Measurements from ENCODE around the gene C9orf72.

C9orf72 gene

DNA sequence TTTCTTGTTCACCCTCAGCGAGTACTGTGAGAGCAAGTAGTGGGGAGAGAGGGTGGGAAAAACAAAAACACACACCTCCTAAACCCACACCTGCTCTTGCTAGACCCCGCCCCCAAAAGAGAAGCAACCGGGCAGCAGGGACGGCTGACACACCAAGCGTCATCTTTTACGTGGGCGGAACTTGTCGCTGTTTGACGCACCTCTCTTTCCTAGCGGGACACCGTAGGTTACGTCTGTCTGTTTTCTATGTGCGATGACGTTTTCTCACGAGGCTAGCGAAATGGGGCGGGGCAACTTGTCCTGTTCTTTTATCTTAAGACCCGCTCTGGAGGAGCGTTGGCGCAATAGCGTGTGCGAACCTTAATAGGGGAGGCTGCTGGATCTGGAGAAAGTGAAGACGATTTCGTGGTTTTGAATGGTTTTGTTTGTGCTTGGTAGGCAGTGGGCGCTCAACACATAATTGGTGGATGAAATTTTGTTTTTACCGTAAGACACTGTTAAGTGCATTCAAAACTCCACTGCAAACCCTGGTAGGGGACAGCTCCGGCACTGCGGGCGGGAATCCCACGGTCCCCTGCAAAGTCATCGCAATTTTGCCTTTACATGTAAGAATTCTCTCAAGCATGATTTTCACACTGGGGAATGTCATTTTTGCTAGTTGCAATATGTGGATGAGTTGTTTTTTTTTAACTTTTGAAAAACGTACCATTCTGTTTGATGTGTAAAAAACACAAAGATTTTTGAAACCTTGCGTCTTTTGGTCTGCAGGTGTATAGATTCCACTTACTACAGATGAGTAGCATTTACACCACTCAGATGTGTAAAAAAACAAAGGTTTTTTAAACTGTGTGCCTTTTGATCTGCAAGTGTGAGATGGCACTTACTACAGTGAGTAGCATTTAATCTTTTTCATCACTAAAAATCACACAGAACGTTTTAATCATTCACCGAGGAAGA is 631 bp upstream of the C9orf72 start:
- DNase-seq: peak; percentile 97

DNA sequence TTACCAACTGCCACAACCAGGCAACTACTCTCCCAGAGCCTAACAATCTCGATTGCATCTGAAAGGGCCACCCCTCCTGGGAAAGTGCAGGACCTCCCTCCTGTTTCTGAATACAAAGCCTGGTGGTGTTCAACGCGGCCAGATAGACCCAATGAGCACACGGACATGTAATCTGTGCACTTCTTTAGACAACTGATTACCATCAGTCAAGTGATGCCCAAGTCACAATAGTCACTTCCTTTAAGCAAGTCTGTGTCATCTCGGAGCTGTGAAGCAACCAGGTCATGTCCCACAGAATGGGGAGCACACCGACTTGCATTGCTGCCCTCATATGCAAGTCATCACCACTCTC is 739 bp downstream of the C9orf72 start:
- DNase-seq: peak; percentile 35

DNA sequence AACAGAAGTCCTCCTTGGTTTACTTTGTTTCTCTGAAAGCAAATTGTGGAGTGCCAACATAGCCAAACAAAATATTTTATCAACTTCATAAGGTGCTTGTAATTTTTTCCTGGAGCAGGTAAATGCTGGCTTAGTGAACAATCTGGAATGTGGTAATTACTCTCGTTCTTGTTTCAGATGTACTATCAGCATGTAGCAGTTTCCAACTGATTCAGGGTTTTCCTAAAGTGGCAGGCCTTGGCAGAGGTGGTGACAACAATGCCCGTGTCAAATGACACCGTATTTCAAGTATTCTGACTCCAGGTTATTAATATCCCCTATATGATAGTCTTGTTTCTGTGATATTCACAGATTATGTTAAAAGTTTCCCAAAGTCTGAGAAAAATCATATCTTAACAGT is 1.2 kb downstream of the C9orf72 start:
- DNase-seq: no peak

DNA sequence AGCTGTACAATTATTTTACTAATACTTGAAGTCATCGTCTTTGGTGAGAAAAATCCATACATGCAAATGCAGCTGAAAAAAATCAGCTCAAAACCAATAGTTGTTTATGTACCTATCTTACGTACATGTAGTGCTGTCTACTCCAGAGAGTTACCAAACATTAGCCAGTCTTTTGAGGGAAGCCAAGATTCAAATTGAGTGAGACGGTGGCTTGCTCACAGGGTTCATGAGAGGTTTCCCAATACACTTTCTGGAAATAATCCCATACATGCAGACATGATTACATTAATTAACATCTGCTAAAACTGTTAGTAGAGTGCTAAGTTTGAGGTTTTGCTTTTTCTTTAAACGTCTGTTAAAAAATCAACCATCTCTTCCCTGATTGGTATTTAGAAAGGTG is 2.3 kb downstream of the C9orf72 start:
- DNase-seq: no peak

DNA sequence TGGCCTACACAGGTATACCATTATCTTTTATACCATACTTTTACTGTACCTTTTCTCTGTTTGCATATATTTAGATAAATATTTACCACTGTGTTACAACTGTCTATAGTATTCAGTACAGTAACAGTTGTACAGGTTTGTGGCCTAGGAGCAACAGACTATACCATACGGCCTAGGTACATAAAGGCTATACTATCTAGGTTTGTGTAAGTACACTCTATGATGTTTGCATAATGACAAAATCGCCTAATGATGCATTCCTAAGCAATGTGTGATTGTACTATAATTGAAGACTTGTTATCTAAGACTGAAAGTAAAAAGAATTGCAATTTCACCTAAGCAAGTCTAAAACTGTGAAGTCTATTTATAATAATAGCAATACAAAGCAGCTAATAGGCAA is 3.9 kb downstream of the C9orf72 start:
- DNase-seq: no peak

DNA sequence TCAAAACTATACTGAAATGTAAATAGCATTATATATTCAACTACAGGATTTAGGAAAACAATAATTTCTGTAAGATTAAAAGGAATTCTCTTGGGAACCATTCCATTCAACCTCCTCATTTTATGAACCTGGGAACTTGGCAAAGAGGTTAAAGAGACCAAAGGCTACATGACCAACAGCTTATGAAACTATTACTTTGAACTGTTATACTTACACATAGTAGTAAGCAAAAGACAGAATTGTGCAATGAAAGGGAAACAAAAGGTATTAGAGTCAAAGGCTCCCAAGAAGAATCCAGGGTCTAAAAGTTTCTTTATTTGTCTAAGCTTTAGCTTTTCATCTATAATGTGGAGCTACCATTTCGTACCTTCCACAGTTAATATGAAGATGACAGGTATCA is 7.2 kb downstream of the C9orf72 start:
- no peak for DNase-seq

DNA sequence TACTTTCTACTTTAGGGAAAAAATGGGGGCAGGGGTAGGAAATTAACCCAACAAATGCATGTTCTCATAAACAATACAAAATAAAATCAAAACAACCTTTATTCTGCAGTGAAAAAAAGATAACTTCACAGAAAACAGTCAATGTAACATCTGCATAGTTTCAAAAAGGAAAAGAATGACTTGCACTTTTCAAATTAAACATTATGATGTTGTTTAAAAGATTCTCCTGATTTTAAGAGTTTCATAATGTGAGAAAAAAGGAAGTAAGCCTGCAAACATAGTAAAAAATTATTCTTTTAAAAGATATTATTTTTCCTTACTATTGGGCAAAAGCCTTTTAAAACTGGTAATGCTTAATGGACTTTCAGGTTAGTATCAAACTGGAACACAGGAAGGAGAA is 7.6 kb downstream of the C9orf72 start:
- no peak for DNase-seq

DNA sequence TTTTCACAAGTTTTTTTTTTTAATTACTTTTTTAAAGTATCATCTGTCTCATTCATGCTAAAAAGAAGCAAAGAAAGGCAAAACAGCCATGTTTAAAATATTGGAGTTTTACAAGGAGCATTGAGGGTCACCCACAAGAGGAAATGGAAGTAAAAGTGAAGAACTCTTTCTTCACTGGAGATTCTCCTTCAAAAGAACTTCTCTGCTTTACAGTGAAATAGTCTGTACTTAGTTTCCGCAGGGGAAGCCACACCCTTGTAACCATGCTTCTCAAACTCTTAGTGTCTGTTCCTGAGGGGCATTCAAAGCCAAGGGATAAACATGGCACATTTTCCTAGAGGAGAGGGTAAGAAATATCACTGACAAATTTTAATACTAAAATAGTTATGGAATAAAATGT is 8.6 kb downstream of the C9orf72 start:
- no peak for DNase-seq

DNA sequence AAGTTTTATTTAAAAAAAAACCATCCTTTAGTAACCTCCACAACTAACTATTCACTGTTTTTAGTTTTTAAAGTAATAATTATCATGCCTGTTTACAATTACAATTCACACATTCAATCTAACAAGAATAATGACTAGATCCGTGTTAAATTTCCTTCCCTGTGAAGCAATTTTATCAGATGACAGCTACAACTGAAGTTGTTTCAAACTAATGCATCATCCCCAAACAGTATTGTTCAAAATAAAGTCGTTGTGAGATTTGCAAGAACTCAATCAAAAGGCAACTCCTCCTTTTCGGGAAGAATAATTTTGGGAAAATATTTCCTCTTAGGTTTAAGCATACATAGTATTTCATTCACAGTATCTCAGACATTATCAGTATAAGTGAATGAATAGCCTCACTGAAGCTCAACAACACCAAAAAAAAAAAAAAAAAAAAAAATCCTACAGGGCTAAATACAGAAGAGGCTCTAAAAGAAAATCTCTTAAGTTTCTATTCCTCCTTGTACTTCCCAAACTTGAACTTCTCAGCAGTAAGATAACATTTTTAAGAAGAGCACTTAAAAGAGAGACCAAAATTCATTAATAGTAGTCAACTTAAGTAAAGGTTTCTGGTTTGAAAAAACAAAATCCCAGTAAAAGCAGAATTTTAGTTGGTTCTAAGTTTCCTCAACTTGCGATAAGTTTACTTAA is 9.4 kb downstream of the C9orf72 start:
- no peak for DNase-seq

DNA sequence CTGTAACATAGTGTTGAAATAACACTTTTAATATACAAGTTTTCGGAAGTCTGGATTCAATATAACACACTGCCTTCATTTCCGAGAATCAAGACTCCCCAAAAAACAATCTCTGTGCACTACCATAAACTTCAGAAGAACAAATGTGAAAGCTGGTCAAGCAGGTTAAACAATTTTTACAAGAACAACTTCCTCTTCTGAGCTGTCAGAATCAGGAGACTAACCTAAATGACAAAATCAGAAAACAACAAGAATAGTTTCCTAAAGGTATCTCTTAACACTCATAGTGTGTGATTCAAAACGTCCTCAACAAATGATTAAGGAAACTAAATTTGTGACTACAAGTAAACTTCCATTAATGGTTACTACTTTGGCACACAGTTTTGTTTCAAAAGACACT is 11.6 kb downstream of the C9orf72 start:
- DNase-seq: no peak

DNA sequence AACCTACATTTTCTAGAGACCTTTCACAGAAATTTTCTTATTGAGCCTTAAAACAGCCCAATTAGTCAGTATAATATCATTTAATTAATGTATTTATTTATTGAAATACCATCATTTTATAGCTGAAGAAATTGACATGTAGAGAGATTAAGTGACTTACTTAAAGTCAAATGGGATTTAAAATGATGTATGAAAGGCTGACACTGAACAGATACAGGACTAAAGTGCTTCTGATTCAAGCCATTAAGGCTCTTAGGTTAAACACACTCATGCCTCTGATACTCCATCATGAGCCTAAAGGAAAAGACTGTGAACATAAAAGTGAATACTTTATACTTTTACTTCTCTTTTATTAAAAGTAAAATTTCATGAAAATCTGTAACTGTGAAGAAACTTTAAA is 12.8 kb downstream of the C9orf72 start:
- DNase-seq: no peak

DNA sequence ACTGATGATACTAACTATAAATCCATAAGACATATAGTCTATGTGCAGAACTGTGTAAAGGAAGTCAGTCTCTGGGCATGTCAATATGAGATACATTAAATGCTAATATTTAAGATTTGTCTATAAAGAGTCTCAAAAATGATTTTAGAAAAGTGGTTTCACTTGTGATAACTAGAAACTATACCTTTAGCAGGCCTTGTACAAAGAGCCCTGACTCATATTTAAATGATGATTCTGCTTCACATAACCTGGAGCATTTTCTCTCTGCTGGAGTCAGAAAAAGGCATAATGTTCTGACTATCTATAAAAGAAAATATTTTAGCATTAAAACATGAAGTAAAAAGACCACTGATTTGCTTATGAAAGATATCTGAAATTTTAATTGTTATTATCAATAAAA is 15.0 kb downstream of the C9orf72 start:
- no peak for DNase-seq

DNA sequence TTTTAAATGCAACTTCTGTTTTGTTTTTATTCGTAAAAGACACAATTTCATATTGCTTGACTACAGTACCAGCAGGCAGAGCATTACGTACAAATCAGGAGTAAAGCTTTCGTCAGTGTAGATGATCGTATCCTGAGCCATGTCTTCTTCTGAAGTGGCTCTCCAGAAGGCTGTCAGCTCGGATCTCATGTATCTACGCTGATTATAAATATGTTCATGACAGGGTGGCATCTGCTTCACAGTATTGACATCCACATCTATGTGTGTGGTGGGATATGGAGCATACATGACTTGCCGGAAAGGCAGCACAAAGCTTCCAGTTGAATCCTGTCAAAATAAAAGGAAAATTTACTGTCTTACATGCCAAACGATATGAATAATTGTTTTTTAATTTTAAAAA is 16.8 kb downstream of the C9orf72 start:
- no peak for DNase-seq

DNA sequence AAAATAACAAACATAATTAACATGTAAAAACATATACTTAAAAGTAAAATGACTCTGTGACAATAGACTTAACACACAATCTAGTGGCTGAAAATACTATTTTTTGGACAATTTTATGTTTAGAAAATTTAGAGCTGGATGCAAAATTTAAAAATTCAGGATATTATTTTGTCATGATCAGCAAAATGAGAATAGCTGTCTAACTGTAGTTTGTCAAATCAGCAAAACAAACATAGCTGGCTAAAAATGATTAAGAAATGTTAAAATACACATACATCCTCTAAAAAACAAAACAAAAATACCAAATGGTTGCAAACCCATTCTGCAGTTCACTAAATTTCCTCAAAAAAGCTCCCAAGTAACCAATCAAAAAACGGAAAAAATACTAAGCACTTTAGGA is 18.6 kb downstream of the C9orf72 start:
- no peak for DNase-seq

DNA sequence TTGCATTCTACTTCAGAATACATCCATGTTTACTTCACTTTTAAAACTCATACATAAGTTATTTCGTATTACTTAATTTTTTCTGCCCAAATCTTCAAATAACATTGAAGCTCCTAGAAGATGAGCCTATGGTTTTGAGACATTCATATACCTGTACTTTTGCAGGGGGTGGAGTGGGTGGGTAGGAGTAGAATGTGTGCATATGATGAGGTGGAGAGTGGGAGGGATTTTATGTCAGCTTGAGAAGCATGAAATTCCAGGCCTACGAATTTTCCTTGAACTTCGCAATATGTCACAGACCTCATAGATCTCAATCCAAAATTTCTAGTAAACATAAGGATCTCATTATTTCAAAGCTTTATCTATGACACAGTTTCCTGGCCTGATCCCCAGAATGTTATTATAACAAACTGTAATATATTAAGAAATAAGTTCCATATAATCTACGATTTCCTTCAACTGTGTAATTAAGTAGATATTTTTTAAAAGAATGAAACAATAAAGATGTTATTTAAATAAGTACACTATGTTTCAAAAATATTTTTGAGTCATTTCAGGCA is 24.0 kb downstream of the C9orf72 start:
- peak; percentile 29 for DNase-seq

DNA sequence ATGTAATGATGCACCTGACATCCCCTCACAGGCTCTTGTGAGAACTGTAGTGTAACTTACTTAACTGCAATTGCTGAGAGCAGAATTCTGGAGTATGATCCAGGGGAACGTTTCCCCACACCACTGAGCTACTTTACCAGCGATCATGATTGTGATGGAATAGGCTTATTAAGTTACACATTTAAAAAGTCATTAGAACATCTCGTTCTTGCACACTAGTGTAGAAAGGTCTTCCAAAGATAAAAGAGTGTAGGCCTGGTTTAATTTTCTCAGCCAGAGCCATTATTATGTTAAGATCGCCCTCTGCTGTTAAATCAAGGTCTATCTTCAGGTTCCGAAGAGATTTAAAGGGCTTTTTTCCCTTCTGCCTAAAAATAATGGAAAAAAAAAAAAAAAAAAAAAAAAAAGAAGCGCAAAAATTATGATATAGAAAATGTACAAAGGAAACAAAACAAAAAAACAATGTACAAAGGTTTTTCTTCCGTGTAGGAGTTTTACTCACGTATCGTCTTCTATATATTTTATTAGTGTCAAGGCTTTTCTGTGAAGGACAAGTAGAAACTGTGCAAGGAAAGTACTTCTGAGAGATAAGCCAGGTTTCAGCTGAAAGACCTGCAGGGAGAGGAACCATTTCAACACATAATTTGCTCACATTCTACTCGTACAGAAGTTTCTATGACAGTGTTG is 25.1 kb downstream of the C9orf72 start:
- DNase-seq: peak; percentile 50

DNA sequence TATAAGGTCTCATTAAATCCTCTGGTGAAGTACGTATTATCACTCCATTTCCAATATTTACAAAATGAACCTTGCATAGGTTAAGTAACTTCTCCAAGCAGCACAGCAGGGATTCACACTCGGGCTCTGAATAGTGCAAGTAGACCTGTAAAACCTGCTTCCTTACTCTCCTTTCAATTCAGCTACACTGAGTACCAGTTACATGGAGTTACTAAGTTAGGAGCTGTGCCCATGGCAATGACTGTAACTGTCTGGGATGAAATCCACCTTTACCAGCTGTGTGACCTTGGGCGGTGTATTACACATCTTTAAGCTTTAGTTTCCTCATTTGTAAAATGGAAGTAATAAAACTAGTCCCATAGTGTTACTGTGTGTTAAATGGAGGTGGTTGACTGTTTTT is 27.8 kb downstream of the C9orf72 start:
- no peak for DNase-seq

DNA sequence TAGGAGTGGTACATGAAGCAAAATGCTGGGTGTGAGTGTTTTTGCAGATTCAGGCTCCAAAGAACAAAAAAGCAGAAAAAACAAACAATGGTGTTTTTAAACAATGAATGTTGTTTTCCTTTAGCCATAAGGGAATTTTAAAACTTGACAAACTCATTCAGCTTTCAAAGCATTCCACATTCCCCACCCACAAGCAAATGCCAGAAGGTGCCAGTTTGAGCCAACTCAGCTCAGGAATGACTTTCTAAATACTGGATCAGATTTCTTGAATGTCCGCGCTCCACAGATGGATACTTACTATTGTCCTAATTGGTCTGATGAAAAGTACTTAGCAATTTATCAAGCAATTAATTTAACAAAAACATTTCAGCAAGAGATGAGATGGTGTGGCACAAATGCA is 30.8 kb downstream of the C9orf72 start:
- DNase-seq: no peak

DNA sequence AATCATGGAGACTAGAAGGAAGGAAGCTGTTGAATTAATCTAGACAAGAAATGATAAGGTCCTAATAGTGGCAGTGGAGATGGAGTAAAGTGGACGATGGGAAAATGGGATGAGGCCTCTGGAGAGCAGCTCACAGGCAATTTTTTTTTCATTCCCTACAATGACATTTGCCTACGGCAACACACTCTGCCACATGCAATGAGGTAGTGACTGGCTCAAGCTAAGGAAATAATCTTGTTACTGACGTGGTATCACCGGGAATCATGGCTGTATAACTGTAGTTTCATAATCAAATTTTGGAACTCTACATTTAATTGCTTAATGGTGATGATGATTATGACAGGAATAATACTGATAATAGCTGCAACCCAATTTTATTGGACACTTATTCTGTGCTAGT is 31.5 kb downstream of the C9orf72 start:
- no peak for DNase-seq

DNA sequence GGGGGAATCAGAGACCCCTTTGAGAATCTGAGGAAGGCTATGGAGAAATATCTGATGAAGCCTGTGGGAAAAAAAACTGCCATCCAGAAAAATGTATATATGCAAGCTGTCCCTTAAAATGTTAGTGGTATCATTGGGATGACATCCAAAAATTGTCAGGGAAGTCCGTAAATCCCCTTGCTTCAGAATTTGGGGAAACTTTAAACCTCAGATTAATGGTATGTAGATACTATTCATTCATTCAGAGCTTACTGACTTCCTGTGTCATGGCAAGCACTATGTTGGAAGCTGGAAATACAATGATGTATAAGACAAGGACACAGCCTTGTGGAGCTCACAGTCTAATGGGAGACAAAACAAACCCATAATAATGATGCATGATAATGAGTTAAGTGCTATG is 32.8 kb downstream of the C9orf72 start:
- DNase-seq: peak; percentile 56

DNA sequence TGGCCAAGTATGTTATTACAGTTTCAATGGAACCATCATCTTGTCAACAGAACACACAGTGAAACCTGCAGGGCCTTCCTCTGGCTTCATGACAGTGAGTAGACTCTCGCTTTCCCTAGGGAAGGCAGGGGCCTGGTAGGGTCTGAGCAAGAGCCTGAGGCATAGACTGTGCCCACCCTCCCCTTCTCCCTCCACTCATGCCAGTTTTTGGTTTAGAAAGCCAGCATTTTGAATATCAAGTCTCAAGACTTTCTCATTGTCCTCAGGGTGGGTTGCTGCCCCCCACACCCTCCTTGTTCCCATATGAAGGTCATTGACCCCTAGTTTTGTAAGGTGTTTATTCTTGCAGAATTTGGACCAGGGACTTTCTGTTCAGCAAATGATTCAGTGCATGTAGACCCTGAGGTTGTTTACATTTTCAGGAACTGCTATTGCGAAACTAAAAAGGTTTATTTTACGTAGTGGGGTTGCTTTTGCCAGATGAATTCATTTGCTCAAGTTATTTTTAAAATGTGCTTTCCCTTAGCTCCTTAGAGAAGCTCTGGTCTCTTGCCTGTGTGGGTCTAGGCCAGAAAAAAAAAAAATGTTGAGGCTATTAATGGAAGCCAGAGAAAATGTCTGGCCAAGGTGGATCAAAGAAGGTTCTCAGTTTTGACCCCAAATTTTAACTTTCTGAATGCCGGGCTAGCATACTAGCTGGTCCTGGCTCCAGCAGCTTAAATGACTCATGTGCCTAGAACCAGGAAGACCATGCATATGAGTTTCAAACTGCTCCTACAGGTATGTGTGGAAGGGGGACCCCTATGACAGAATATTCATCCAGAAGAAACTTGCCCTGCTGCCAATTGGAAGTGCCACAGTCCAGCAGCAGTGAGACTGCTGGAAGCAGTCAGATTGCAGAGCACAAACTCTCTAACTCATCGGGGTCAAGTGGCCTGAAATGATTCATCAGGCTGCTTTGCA is 33.5 kb downstream of the C9orf72 start:
- peak; percentile 68 for DNase-seq

DNA sequence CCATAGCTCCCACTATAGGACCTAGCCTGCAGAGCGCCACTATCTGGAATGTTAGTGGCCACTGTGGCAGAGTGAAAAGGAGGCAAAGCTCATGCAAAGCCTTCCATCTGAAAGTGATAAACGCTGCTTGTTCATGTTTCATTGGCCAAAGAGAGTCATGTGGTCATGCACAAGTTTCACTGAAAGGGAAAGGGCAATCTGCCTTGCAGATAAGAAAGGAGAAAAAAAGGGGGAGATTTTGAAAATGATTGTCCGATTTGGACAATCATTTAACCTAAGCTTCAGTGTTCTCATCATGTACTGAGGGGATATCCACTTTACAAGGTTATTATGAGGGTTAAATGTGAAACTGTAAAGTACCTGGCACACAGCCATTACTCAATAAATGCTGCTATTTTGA is 34.6 kb downstream of the C9orf72 start:
- DNase-seq: no peak
